ENCODE measurements around the gene RASGRP4.

GRCh38 chr19:38458991-38459390, 33.0 kb upstream of the RASGRP4 start:
- TF ChIP-seq CTCF (IDR thresholded peaks at IDR 0.05) (no peak), EP300 (IDR thresholded peaks at IDR 0.05) (no peak)

All from tibial nerve (tissue), 4 donors.